ENCODE measurements around the gene POP4.

POP4 gene

GRCh38 chr19:29576761-29577648 lies 29.1 kb upstream of the POP4 start:
- peak; percentile 33 for DNase-seq (ENCODE audit: low read depth)

GRCh38 chr19:29577649-29577963 lies 28.5 kb upstream of the POP4 start:
- no peak for DNase-seq (ENCODE audit: low read depth)

- DNase-seq (ENCODE audit: low read depth): no peak
Observed at GRCh38 chr19:29578349-29578748, 27.7 kb upstream of the POP4 start.

- no peak for DNase-seq (ENCODE audit: low read depth)
Observed at GRCh38 chr19:29579308-29579910, 26.7 kb upstream of the POP4 start.

- no peak for DNase-seq (ENCODE audit: low read depth)
Observed at GRCh38 chr19:29581398-29581797, 24.7 kb upstream of the POP4 start.

GRCh38 chr19:29583196-29583999 lies 22.7 kb upstream of the POP4 start:
- no peak for DNase-seq (ENCODE audit: low read depth)

- no peak for DNase-seq (ENCODE audit: low read depth)
Observed at GRCh38 chr19:29586401-29586800, 19.7 kb upstream of the POP4 start.

- no peak for DNase-seq (ENCODE audit: low read depth)
Observed at GRCh38 chr19:29587059-29587458, 19.0 kb upstream of the POP4 start.

- DNase-seq (ENCODE audit: low read depth): peak; percentile 41
Observed at GRCh38 chr19:29587518-29587986, 18.5 kb upstream of the POP4 start.

GRCh38 chr19:29588095-29588494 lies 18.0 kb upstream of the POP4 start:
- DNase-seq (ENCODE audit: low read depth): no peak

GRCh38 chr19:29590278-29590677 lies 15.8 kb upstream of the POP4 start:
- no peak for DNase-seq (ENCODE audit: low read depth)

GRCh38 chr19:29591670-29592069 lies 14.4 kb upstream of the POP4 start:
- no peak for DNase-seq (ENCODE audit: low read depth)

- DNase-seq (ENCODE audit: low read depth): no peak
Observed at GRCh38 chr19:29593869-29594268, 12.2 kb upstream of the POP4 start.

GRCh38 chr19:29596080-29596727 lies 9.9 kb upstream of the POP4 start:
- DNase-seq (ENCODE audit: low read depth): no peak

- DNase-seq (ENCODE audit: low read depth): no peak
Observed at GRCh38 chr19:29596885-29597525, 9.1 kb upstream of the POP4 start.

- DNase-seq (ENCODE audit: low read depth): no peak
Observed at GRCh38 chr19:29598036-29598435, 8.0 kb upstream of the POP4 start.

- no peak for DNase-seq (ENCODE audit: low read depth)
Observed at GRCh38 chr19:29598496-29598895, 7.6 kb upstream of the POP4 start.

- DNase-seq (ENCODE audit: low read depth): no peak
Observed at GRCh38 chr19:29603308-29603707, 2.8 kb upstream of the POP4 start.

- no peak for DNase-seq (ENCODE audit: low read depth)
Observed at GRCh38 chr19:29606420-29606747, 301 bp downstream of the POP4 start.

GRCh38 chr19:29609636-29610035 lies 3.6 kb downstream of the POP4 start:
- DNase-seq (ENCODE audit: low read depth): no peak

- no peak for DNase-seq (ENCODE audit: low read depth)
Observed at GRCh38 chr19:29610213-29610573, 4.1 kb downstream of the POP4 start.
